ENCODE data around the gene ATP23.

ATP23 gene

GRCh38 chr12:57941165-57941894 is at the start of gene ATP23:
Gene ATP23, plus strand, starts transcription at chr12:57941567. Its CDS starts 135 bp downstream, at chr12:57941702.
- peak; percentile 82 for DNase-seq

DNA sequence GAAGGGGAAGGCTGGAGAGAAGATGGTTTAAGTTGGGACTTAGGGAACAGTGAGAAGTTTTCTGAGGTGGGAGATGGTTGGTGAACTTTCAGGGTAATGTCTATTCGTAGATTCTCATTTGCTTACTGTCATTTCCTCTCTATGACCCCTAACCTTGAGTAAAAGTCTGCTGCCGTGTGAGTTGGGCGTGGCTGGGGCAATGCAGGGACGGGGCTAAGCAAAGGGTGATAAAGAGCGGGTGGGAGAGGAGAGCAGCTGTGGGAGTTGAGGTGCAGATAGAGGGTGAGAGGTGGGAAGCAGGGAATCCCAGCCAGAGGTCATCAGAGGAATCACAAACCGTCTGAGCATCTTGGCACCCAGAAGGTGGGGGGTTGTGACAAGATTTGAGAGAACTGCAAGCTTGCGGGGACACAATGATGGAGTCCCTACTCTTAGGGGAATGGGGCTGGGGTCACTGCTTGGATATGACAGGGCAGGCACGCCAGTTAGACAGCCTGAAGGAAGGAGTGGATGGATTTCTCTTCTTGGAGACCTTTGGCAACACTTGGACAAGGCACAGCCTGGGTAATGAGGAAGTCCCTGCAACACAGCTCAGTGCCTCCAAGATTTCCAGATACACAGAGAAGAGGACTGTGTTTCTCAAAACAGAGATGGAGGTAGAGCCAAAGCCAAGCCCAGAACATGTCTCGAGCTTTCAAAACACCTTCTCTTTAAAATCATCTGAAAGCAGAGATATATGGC is 49.0 kb upstream of the ATP23 start:
- no peak for DNase-seq

DNA sequence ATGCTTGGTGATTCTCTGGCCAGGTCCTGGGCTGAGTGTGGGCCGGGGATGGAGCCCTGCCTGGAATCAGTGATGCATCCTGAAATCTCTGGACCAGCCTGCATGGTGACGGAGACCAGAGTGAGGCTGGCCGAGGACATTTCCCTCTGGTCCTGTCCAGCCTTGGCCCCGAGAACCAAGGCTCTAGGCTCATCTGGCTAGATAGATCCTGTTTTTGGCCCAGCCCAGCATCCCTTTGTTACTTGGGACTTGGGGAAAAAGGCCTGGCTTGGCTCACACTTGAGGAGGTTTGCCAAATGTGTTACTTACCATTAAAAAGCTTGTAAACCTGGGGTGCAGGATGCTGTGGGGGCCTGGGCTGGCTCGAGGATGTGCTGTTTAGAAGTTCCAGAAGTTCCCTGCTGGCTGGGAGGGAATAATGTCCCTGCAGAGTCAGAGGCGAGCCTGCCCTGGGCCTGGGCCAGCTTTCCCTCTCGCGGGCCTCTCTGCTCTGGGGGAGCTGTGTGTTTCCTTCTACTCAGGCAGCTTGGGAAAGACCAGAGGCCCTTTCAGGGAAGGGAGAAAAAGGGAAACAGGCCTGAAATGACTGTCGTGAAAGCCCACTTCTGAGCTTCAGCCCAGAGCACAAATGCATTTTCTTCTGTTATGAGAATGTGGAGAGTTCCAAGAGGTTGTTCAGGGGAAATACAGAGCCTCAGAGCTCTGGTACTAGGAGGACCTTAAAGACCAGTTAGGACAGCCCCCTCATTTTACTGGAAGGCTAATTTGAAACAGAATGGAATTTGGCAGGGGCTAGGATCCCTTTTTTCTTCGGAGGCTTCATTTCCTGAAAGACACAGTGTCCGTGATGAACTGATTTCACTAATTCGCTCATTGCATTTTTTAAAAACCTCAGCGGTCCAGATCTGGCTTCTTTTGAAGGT is 47.7 kb upstream of the ATP23 start:
- DNase-seq: no peak

DNA sequence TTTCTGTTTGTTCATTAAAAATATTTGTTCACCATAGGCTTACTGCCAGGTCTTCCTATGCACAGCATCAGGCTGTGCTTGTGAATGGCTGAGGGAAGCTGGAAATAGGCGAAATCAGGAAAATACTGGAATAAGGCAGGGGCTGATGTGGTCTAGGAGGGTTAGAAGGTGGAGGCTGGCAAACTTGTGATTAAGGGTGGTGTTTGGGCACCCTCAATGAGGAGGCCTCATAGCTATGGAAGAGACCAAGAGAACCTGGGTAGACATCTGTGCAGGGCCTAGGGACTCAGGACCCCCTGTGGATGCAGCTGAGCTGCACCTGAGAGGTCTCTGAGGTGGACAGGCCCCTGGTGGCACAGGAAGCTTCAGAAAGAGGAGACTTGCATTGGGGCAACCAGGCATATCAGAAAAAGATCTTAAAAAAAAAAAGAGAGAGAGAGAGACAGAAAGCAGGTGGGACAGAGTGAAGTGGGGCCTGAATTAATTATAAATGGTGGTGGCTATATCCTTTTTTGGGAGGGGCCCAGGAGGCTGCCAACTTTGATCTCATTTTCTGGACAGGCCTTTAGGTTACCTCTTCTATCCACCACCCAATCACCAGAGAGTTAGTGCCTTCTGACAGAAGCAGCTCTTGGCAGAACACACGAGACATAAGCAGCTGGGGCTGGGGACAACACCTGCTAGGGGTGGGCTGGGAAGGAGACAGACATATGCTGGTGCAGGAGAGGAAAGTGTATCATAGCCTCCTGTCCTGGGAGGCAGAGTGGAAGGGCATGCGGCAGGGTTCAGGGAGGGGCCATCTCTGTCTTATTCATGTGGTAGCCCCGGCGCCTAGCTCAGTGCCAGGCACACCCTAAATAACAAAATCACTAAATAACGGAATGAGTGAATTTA is 46.7 kb upstream of the ATP23 start:
- DNase-seq: peak; percentile 67

GRCh38 chr12:57895389-57896114 is 45.8 kb upstream of the ATP23 start:
- DNase-seq: no peak

DNA sequence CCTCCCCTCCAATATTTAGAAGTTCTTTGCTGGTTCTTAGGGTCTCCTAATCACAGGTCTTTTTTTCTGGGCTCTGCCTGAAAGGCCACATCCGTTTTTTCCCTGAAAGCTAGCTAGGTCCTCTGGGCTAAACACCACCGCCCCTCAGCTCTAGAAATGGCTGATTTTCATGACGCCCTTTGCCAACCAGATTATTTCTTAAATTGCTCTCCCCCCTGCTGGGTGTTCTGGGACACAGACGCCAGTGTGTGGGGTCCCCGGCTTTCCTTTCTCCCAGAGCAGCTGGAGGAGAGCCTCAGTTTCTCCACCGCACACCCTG is 45.3 kb upstream of the ATP23 start:
- no peak for DNase-seq

- DNase-seq: peak; percentile 46
Measured at GRCh38 chr12:57896434-57897201, 44.7 kb upstream of the ATP23 start.

GRCh38 chr12:57897286-57897974 is 43.9 kb upstream of the ATP23 start:
- DNase-seq: no peak

DNA sequence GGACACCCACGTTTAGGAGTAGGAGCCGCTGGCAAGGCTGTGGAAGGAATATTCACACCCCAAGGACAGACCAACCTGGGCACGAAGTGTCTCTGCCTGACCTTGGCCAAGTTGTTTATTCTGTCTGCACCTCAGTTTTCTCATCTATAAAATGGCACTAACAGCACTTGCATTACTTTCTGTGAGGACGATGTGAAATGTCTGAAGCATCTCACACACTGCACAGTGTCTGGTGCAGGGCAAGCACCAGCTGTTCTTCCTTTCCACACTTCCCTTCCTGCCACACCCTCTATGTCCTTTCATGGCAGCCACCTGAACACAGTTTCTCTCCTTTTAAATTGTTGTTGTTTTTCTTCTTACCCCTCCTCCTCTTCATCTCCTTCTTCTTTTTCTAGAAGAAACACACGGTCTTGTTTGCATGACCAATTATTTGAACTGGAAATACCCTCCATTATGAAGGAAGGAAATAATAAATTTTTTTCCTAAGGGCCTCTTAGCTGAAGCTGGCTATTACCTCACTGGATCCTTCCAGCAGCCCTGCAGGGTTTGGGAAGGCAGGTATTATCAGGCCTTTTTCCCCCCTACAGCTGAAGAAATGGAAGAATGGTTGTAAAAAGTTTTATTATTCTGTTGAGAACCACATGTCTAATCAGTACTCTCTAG is 42.9 kb upstream of the ATP23 start:
- DNase-seq: no peak

- DNase-seq: peak; percentile 38
Measured at GRCh38 chr12:57899010-57899662, 42.2 kb upstream of the ATP23 start.

- no peak for DNase-seq
Measured at GRCh38 chr12:57902478-57902969, 38.8 kb upstream of the ATP23 start.

GRCh38 chr12:57904426-57904825 is 36.9 kb upstream of the ATP23 start:
- no peak for DNase-seq

- peak; percentile 77 for DNase-seq
Measured at GRCh38 chr12:57904848-57905811, 36.2 kb upstream of the ATP23 start.

DNA sequence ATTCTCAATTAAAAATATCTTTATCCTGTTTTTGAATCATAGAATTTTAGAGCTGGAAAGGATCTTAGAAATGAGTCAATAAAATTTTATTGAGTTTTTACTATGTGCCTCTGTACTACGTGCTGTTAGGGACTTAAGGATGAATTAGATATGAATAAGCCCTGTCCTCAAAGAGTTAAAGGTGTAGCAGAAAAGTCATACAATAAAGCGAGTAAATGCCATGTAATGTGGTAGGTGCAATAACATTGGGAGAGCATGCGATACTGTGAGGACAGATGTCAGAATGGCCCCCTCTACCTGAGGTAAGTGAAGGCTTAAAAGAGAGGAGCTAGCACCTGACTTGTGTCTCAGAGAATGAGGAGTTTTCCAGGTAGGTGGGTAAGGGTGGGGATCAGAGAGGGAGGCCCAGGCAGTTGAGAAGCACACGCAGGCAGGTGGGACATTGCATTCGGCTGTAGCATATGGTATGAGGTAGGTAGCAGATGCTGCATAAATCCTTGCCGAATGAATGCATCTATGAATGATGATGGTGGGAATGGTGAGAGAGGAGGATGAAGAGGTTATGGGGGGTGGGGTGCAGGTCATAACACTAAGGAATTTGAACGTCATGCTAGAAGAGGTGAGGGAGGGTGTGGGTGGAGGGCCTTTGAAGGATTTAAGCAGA is 35.4 kb upstream of the ATP23 start:
- DNase-seq: no peak

GRCh38 chr12:57906821-57907220 is 34.5 kb upstream of the ATP23 start:
- DNase-seq: no peak

GRCh38 chr12:57907281-57907680 is 34.1 kb upstream of the ATP23 start:
- no peak for DNase-seq

DNA sequence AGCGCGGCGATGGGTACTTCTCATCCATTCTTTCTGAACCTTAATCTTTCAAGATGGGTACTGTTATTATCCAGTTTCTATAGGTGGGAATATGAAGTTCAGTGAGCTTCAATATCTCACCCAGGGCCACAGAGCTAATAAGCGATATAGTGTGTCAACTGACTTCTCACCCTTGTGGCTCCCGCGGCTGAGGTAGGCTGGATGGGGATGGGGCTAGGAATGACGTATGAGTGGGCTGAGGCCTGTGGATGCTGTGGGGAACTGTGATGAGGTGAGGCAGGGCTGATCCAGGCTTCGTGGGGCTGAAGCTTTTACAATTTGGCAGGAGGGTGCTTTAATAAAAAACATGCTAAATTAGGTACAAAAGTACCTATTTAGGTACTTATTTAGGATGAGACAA is 32.9 kb upstream of the ATP23 start:
- DNase-seq: no peak

All from NCI-H1092 (cell line).